Endothelial cell of umbilical vein (primary cell): ENCODE data around the gene TIMP1. TPM values are rescaled to one million over a fixed set of nuclear protein-coding genes. Genes with fewer than 3 reads are reported as not detected.

ENCODE experiments used
- BruUV-seq: library from RNA; stranded (reverse); fragments of 400-500 nt; replicated peaks from 2 replicates; lab custom pipeline; 2021; lab: Mats Ljungman, UMichigan
- CTCF ChIA-PET: fragments of 300-600, 350-600 bp; sonication (Branson Sonifier 250); formaldehyde crosslinking; loops from one replicate; lab custom pipeline; 2021; ENCODE audit warnings: antibody characterized with exemption, inconsistent platforms; lab: Charles Lee
- POLR2A ChIA-PET: fragments of 300-600, 350-600 bp; sonication (Branson Sonifier 250); formaldehyde crosslinking; loops from one replicate; lab custom pipeline; 2021; ENCODE audit warnings: antibody characterized with exemption, inconsistent platforms; lab: Charles Lee
- DNase-seq: peaks from one replicate; pipeline ENCODE4 v3.0.0-alpha.2; 2011; ENCODE audit warnings: low read depth, low spot score
- FAIRE-seq: peaks from 2 replicates; lab custom pipeline; 2011; peaks lifted over from hg19 to GRCh38; lab: Jason Lieb, UNC
- H2AFZ ChIP-seq: 2 replicates; pipeline ENCODE4 v1.6.0; 2012; ENCODE audit warnings: low read depth, low read length, control low read depth, inconsistent platforms
- H3K27ac ChIP-seq: 2 replicates; pipeline ENCODE4 v1.5.1; 2011; ENCODE audit warnings: low read depth, mild to moderate bottlenecking, control low read depth, low read length, moderate library complexity; ENCODE audit not compliant: insufficient read depth
- H3K27me3 ChIP-seq, 2 experiments: 2 replicates each; pipeline versions ENCODE4 v1.6.0 to v1.6.1; 2011; ENCODE audit warnings: low read length in 2 of 2, mixed read lengths in 1 of 2; ENCODE audit not compliant: control insufficient read depth in 2 of 2, insufficient read depth in 2 of 2
- H3K36me3 ChIP-seq, 2 experiments: 2 replicates in 1 of 2; 3 replicates in 1 of 2; pipeline ENCODE4 v1.5.1; 2011; ENCODE audit warnings: low read length in 2 of 2, mild to moderate bottlenecking in 1 of 2, moderate library complexity in 1 of 2; ENCODE audit not compliant: control insufficient read depth in 2 of 2, insufficient read depth in 2 of 2; ENCODE audit errors: extremely low read depth in 1 of 2
- H3K4me1 ChIP-seq: 3 replicates; pipeline ENCODE4 v1.5.1; 2011; ENCODE audit warnings: mild to moderate bottlenecking, low read length; ENCODE audit not compliant: control insufficient read depth, insufficient read depth; ENCODE audit errors: extremely low read depth
- H3K4me2 ChIP-seq: 2 replicates; pipeline ENCODE4 v1.6.1; 2011; ENCODE audit warnings: low read length, control low read depth, mixed read lengths; ENCODE audit not compliant: insufficient read depth
- H3K4me3 ChIP-seq, 3 experiments: fragments of 200-600 bp in 1 of 3; sonication (generic), shearing (Covaris generic) in 1 of 3; replicated peaks in 1 of 3; 2 replicates each; pipeline ENCODE4 v1.5.1; 2011 to 2016; ENCODE audit warnings: control low read depth in 3 of 3, low read length in 3 of 3, mild to moderate bottlenecking in 2 of 3, inconsistent platforms in 1 of 3, low read depth in 1 of 3, moderate library complexity in 1 of 3; ENCODE audit not compliant: insufficient read depth in 1 of 3
- H3K79me2 ChIP-seq: 2 replicates; pipeline ENCODE4 v1.6.0; 2012; ENCODE audit warnings: low read length, inconsistent platforms; ENCODE audit not compliant: control insufficient read depth, insufficient read depth
- H3K9ac ChIP-seq: replicated peaks from 2 replicates; pipeline ENCODE3; 2011; ENCODE audit warnings: low read length, control low read depth; ENCODE audit not compliant: insufficient read depth; ENCODE audit errors: extremely low read depth
- H3K9me1 ChIP-seq: replicated peaks from 3 replicates; pipeline ENCODE4 v1.6.0; 2011; ENCODE audit warnings: mild to moderate bottlenecking, low read length; ENCODE audit not compliant: control insufficient read depth, insufficient read depth; ENCODE audit errors: extremely low read depth
- H3K9me3 ChIP-seq: replicated peaks from 2 replicates; pipeline ENCODE4 v1.5.1; 2012; ENCODE audit warnings: low read length, inconsistent platforms; ENCODE audit not compliant: control insufficient read depth, insufficient read depth
- H4K20me1 ChIP-seq: replicated peaks from 2 replicates; pipeline ENCODE3; 2011; ENCODE audit warnings: mild to moderate bottlenecking, low read length; ENCODE audit not compliant: control insufficient read depth, insufficient read depth; ENCODE audit errors: extremely low read depth
- CTCF ChIP-seq, 2 donors: IDR thresholded peaks; 1 replicate in 1 of 2; 2 replicates in 1 of 2; pipeline ENCODE4 v1.5.1; 2011; ENCODE audit warnings: low read length in 2 of 2, mild to moderate bottlenecking in 2 of 2, moderate library complexity in 2 of 2, control low read depth in 1 of 2, inconsistent platforms in 1 of 2, low read depth in 1 of 2; ENCODE audit not compliant: insufficient read depth in 1 of 2; ENCODE audit errors: extremely low read depth in 1 of 2
- EZH2 ChIP-seq: IDR thresholded peaks from 2 replicates; pipeline ENCODE4 v1.6.1; 2012; ENCODE audit warnings: borderline replicate concordance, low read depth, mild to moderate bottlenecking, moderate library complexity, low read length, inconsistent platforms; ENCODE audit not compliant: severe bottlenecking
- FOS ChIP-seq: IDR thresholded peaks from 2 replicates; pipeline ENCODE4 v1.6.1; 2011; ENCODE audit warnings: mild to moderate bottlenecking, low read length, moderate library complexity, borderline replicate concordance; ENCODE audit not compliant: insufficient read depth
- GATA2 ChIP-seq: IDR thresholded peaks from 2 replicates; pipeline ENCODE4 v1.7.0; 2011; ENCODE audit warnings: low read depth, mild to moderate bottlenecking, moderate library complexity, mixed read lengths, low read length; ENCODE audit not compliant: insufficient read length, insufficient read depth
- JUN ChIP-seq: IDR thresholded peaks from 2 replicates; pipeline ENCODE4 v1.6.1; 2011; ENCODE audit warnings: borderline replicate concordance, low read depth; ENCODE audit not compliant: insufficient read length, insufficient read depth
- MAX ChIP-seq: IDR thresholded peaks from 2 replicates; pipeline ENCODE4 v1.6.1; 2011; ENCODE audit not compliant: insufficient read depth, insufficient read length
- MYC ChIP-seq: IDR thresholded peaks from one replicate; pipeline ENCODE4 v1.6.1; 2011; ENCODE audit warnings: mild to moderate bottlenecking, low read depth, low read length
- POLR2A ChIP-seq: IDR thresholded peaks from 2 replicates; pipeline ENCODE4 v1.6.1; 2012; ENCODE audit warnings: low read depth, mild to moderate bottlenecking, control low read depth, low read length
- POLR2AphosphoS5 ChIP-seq: IDR thresholded peaks from 2 replicates; pipeline ENCODE4 v1.6.1; 2012; ENCODE audit warnings: low read depth, mild to moderate bottlenecking, control low read depth, low read length, moderate library complexity; ENCODE audit not compliant: insufficient read depth
- dilution Hi-C: fragments of 300-500 bp; cut with MboI; formaldehyde crosslinking; loops from one replicate; pipeline ENCODE4 v1.15.0; 2019; ENCODE audit warnings: low sequenced_read_pairs; ENCODE audit not compliant: extremely low pct_ligation_motif_present
- intact Hi-C: fragments of 100-400 bp; cut with micrococcal nuclease; formaldehyde crosslinking; loops from one replicate; pipeline ENCODE4 v1.10.0; 2022
- polyA plus RNA-seq, 4 experiments: library from polyadenylated mRNA; depleted of rRNA in 3 of 4; stranded (reverse) in 3 of 4; unstranded in 1 of 4; fragments of >200 nt; gene quantifications; 2 replicates each; pipeline versions ENCODE4 v1.2.1 to v1.2.3, GENCODE V29; 2011 to 2012; ENCODE audit warnings: missing spikeins in 1 of 4
- total RNA-seq: library from RNA; stranded (reverse); gene quantifications from 2 replicates; pipeline ENCODE4 v1.2.3, GENCODE V29; 2021

The TIMP1 gene
- total and polyA plus RNA-seq, 2 donors (not counting 3 experiments of a cell fraction or from before 2014, with no cell fraction given), result 124 to 277 TPM

- Histone ChIP-seq H3K9me3 (no peaks in the 10 kb centered on the region), H4K20me1 (no peaks in the 10 kb centered on the region), H3K9me1 (no peaks in the 10 kb centered on the region), H3K79me2 (no peaks in the 10 kb centered on the region), H3K4me3 (no peak overlapping the region), H3K9ac (no peak overlapping the region), H3K4me1 (no peaks in the 10 kb centered on the region), H3K4me2 (no peak overlapping the region), H2AFZ (no peak overlapping the region), H3K27ac (no peak overlapping the region), H3K27me3 (peaks cover 3 to 5% of the 10 kb centered on the region in 2 experiments), H3K36me3 (no peaks in the 10 kb centered on the region)
- ChIA-PET CTCF (no interaction called here), POLR2A (no interaction called here)
- dilution Hi-C loops (no loop called here), intact Hi-C loops (no loop called here)
- FAIRE-seq, result no peak
- no peak for TF ChIP-seq FOS
- no peak for TF ChIP-seq CTCF (IDR thresholded peaks at IDR 0.05; ENCODE audit: extremely low read depth in 1 of 2, insufficient read depth in 1 of 2, low read depth in 1 of 2, low read length in 2 of 2)
- no TSS peak for BruUV-seq
- DNase-seq, result no peak
Observed at GRCh38 chrX:47614618-47615017, 32.4 kb downstream of the TIMP1 start.

- Histone ChIP-seq H2AFZ (no peak overlapping the region), H3K27me3 (peaks cover 5 to 8% of the 10 kb centered on the region in 2 experiments), H3K27ac (no peak overlapping the region), H3K4me3 (no peak overlapping the region), H3K9ac (no peak overlapping the region), H3K36me3 (no peaks in the 10 kb centered on the region), H4K20me1 (no peaks in the 10 kb centered on the region), H3K4me2 (no peak overlapping the region), H3K4me1 (peaks cover 3% of the 10 kb centered on the region), H3K9me3 (no peaks in the 10 kb centered on the region), H3K9me1 (no peaks in the 10 kb centered on the region), H3K79me2 (no peaks in the 10 kb centered on the region)
- BruUV-seq, result no TSS peak
- FAIRE-seq (no peak), DNase-seq (no peak)
- ChIA-PET CTCF (no interaction called here), POLR2A (no interaction called here)
- TF ChIP-seq GATA2, result no peak
- no peak for TF ChIP-seq FOS
- TF ChIP-seq EZH2, result no peak
- no peak for TF ChIP-seq MYC
- TF ChIP-seq CTCF (IDR thresholded peaks at IDR 0.05; ENCODE audit: extremely low read depth in 1 of 2, insufficient read depth in 1 of 2, low read depth in 1 of 2, low read length in 2 of 2), result no peak
- no peak for TF ChIP-seq POLR2A
- TF ChIP-seq JUN, result no peak
- no peak for TF ChIP-seq POLR2AphosphoS5
- no peak for TF ChIP-seq MAX
- intact Hi-C loops (loop anchor here (1.0 kb wide), 1 partner anchor 37 kb away; the partner anchor contains the start of gene TIMP1), dilution Hi-C loops (no loop called here)
Observed at GRCh38 chrX:47618923-47619485, 36.8 kb downstream of the TIMP1 start.
